ENCODE measurements around the gene MEG3. TPM values are rescaled to one million over a fixed set of nuclear protein-coding genes. Genes with fewer than 3 reads are reported as not detected.
A peak's percentile ranks its signal among the peaks of the same experiment; 100 is the strongest.

MEG3 gene
- total and polyA plus RNA-seq, 2 experiments from 2014 or later = not detected

DNA sequence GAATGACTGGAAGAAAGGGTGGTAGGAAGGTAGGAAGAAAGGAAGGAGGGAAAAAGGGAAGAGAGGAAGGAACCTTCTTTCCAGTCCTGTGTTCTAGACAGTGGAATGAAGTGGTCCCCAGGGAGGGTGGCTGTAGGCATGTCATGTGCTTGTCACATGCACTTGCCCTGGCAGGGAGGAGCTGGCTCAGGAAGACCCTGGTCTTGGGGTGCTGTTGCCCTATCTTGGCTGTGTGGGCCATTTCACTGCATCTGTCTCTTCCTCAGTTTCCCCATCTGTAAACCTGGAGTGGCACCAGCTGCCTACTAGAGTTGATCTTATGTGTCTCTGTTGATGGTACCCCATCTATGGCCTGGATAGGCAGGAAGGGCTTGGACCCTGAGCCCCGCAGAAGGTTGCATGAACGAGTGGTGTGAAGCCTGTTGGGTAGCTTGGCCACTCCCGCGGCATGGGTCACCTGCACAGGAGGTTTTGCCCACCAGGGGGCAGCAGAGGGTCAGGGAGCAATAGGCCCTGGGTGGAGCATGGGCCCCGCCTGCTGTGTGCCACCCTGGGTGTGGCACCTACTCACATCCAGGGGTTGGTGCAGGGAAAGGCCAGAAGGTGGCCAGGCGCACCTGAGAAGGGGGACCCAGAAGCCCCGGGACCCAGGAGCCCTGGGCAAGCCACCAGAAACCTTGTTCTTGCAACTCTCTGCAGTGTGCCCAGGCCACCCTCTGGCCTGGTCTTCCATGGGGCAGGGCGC lies 25.1 kb downstream of the MEG3 start:
- H3K79me2 ChIP-seq (replicated peaks; ENCODE audit: insufficient read depth) = no peaks in the 10 kb centered on the region
- H3K27me3 ChIP-seq (ENCODE audit: insufficient read depth) = no peaks in the 10 kb centered on the region
- Mint-ChIP-seq H3K9me3 (no peaks in the 10 kb centered on the region), H3K4me3 (no peak overlapping the region), H3K4me1 (no peaks in the 10 kb centered on the region; the same call in 2 of the 3 replicates), H3K27ac (no peak overlapping the region), H3K27me3 (ENCODE audit: insufficient read depth, low read depth, poor library complexity) (no peaks in the 10 kb centered on the region), H3K36me3 (ENCODE audit: low read depth) (no peaks in the 10 kb centered on the region)
- no peak overlapping the region for H3K4me3 ChIP-seq
- DNase-seq (ENCODE audit: low spot score) (peak; percentile 79), ATAC-seq (peak; percentile 98)
- H3K4me2 ChIP-seq = no peak overlapping the region
- no peak overlapping the region for H3K27ac ChIP-seq (ENCODE audit: low read depth)
- no peak for TF ChIP-seq EZH2 (IDR thresholded peaks at IDR 0.05; ENCODE audit: low read depth, unreplicated experiment)
- TF ChIP-seq, protein P1, sequence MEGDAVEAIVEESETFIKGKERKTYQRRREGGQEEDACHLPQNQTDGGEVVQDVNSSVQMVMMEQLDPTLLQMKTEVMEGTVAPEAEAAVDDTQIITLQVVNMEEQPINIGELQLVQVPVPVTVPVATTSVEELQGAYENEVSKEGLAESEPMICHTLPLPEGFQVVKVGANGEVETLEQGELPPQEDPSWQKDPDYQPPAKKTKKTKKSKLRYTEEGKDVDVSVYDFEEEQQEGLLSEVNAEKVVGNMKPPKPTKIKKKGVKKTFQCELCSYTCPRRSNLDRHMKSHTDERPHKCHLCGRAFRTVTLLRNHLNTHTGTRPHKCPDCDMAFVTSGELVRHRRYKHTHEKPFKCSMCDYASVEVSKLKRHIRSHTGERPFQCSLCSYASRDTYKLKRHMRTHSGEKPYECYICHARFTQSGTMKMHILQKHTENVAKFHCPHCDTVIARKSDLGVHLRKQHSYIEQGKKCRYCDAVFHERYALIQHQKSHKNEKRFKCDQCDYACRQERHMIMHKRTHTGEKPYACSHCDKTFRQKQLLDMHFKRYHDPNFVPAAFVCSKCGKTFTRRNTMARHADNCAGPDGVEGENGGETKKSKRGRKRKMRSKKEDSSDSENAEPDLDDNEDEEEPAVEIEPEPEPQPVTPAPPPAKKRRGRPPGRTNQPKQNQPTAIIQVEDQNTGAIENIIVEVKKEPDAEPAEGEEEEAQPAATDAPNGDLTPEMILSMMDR (conservative IDR thresholded peaks at IDR 0.05; ENCODE audit: low read depth in 2 of 2) = peak; percentile 73 to 91
- H3F3A ChIP-seq (replicated peaks; ENCODE audit: low read depth) = no peaks in the 10 kb centered on the region
- H3K9me2 ChIP-seq (ENCODE audit: insufficient read depth) = no peaks in the 10 kb centered on the region
- H3K36me3 ChIP-seq (ENCODE audit: insufficient read depth) = no peaks in the 10 kb centered on the region
- H2AFZ ChIP-seq = no peak overlapping the region
- no peaks in the 10 kb centered on the region for H3K4me1 ChIP-seq (ENCODE audit: insufficient read depth)
- H4K20me1 ChIP-seq (replicated peaks; ENCODE audit: insufficient read depth) = no peaks in the 10 kb centered on the region

DNA sequence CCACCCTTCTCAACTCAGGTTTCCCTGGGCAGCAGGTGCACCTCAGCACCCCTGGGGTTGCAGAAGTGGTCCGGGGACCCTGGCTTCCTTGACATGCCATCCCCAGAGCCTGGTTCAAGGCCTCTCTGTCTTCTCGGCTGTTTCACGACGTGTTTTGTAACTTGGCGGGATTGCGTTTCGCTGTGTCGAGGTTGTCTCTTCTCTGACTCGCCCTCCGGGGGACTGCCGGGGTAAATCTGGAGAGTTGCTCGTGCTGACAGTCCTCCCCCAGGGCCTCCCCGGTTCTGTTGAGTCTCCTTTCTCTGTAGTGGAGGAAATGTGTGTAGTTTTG lies 25.6 kb downstream of the MEG3 start:
- Mint-ChIP-seq H3K9me3 (no peaks in the 10 kb centered on the region), H3K27me3 (ENCODE audit: insufficient read depth, low read depth, poor library complexity) (no peaks in the 10 kb centered on the region), H3K27ac (no peak overlapping the region), H3K4me1 (no peaks in the 10 kb centered on the region; the same call in 2 of the 3 replicates), H3K36me3 (ENCODE audit: low read depth) (no peaks in the 10 kb centered on the region), H3K4me3 (no peak overlapping the region)
- Histone ChIP-seq H3K27ac (ENCODE audit: low read depth) (no peak overlapping the region), H2AFZ (no peak overlapping the region), H3K4me1 (ENCODE audit: insufficient read depth) (no peaks in the 10 kb centered on the region), H3K36me3 (ENCODE audit: insufficient read depth) (no peaks in the 10 kb centered on the region), H3K27me3 (ENCODE audit: insufficient read depth) (no peaks in the 10 kb centered on the region), H3K9me2 (ENCODE audit: insufficient read depth) (no peaks in the 10 kb centered on the region), H3K4me3 (no peak overlapping the region), H4K20me1 (replicated peaks; ENCODE audit: insufficient read depth) (no peaks in the 10 kb centered on the region), H3F3A (replicated peaks; ENCODE audit: low read depth) (no peaks in the 10 kb centered on the region), H3K4me2 (no peak overlapping the region), H3K79me2 (replicated peaks; ENCODE audit: insufficient read depth) (no peaks in the 10 kb centered on the region)
- DNase-seq (ENCODE audit: low spot score) = no peak
- no peak for ATAC-seq
- TF ChIP-seq, protein P2, sequence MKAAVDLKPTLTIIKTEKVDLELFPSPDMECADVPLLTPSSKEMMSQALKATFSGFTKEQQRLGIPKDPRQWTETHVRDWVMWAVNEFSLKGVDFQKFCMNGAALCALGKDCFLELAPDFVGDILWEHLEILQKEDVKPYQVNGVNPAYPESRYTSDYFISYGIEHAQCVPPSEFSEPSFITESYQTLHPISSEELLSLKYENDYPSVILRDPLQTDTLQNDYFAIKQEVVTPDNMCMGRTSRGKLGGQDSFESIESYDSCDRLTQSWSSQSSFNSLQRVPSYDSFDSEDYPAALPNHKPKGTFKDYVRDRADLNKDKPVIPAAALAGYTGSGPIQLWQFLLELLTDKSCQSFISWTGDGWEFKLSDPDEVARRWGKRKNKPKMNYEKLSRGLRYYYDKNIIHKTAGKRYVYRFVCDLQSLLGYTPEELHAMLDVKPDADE (IDR thresholded peaks at IDR 0.05) = no peak
- no peak for TF ChIP-seq POLR2AphosphoS5 (IDR thresholded peaks at IDR 0.05; ENCODE audit: low read depth)
- TF ChIP-seq JUNB (IDR thresholded peaks at IDR 0.05; ENCODE audit: unreplicated experiment) = no peak
- TF ChIP-seq STAT1 (IDR thresholded peaks at IDR 0.05; ENCODE audit: unreplicated experiment) = no peak
- no peak for TF ChIP-seq EZH2 (IDR thresholded peaks at IDR 0.05; ENCODE audit: low read depth, unreplicated experiment)
- no peak for TF ChIP-seq ZNF331 (CRISPR knock-in tag; IDR thresholded peaks at IDR 0.05; ENCODE audit: low read depth)
- TF ChIP-seq EZH2phosphoT487 (IDR thresholded peaks at IDR 0.05; ENCODE audit: unreplicated experiment) = no peak
- TF ChIP-seq, protein P1 (conservative IDR thresholded peaks at IDR 0.05; ENCODE audit: low read depth in 2 of 2) = no peak
- no peak for TF ChIP-seq ZNF114 (CRISPR knock-in tag; IDR thresholded peaks at IDR 0.05)
- no peak for TF ChIP-seq NANOG (IDR thresholded peaks at IDR 0.05; ENCODE audit: borderline replicate concordance)
- TF ChIP-seq CREB1 (CRISPR knock-in tag; IDR thresholded peaks at IDR 0.05; ENCODE audit: low read depth) = no peak

All from GM23338 (cell line).